Skeletal muscle satellite cell (primary cell): ENCODE results near the gene ANKRD7.
"Not testable (repeated sequence)": the region's sequence is repeated elsewhere in the genome, so short reads cannot be mapped to it uniquely, and the experiment has no call there.

Source experiments
- H3K27me3 ChIP-seq: 2 replicates; pipeline ENCODE4 v1.7.0; 2013; ENCODE audit warnings: low read length; ENCODE audit not compliant: control insufficient read depth, insufficient read depth
- H3K36me3 ChIP-seq: 2 replicates; pipeline ENCODE4 v1.7.0; 2013; ENCODE audit warnings: mild to moderate bottlenecking, control low read depth, low read length; ENCODE audit not compliant: insufficient read depth
- H3K4me1 ChIP-seq: 2 replicates; pipeline ENCODE4 v1.7.0; 2013; ENCODE audit warnings: low read length; ENCODE audit not compliant: control insufficient read depth, insufficient read depth
- H3K4me2 ChIP-seq: 2 replicates; pipeline ENCODE4 v1.7.0; 2013; ENCODE audit warnings: mild to moderate bottlenecking, low read length
- H3K4me3 ChIP-seq: 2 replicates; pipeline ENCODE4 v1.7.0; 2013; ENCODE audit warnings: low read length
- H3K9ac ChIP-seq: 2 replicates; pipeline ENCODE4 v1.7.0; 2013; ENCODE audit warnings: mild to moderate bottlenecking, low read depth, low read length, moderate library complexity
- H3K9me3 ChIP-seq: replicated peaks from 2 replicates; pipeline ENCODE4 v1.7.0; 2013; ENCODE audit warnings: mild to moderate bottlenecking, control low read depth, low read length

The ANKRD7 gene

GRCh38 chr7:118239014-118239413 is 14.5 kb downstream of the ANKRD7 start:
- H3K4me3 ChIP-seq = no peak overlapping the region
- H3K4me1 ChIP-seq = no peaks in the 10 kb centered on the region
- H3K9me3 ChIP-seq = no peaks in the 10 kb centered on the region
- H3K9ac ChIP-seq = no peak overlapping the region
- no peaks in the 10 kb centered on the region for H3K36me3 ChIP-seq
- no peak overlapping the region for H3K4me2 ChIP-seq
- H3K27me3 ChIP-seq = no peaks in the 10 kb centered on the region

DNA sequence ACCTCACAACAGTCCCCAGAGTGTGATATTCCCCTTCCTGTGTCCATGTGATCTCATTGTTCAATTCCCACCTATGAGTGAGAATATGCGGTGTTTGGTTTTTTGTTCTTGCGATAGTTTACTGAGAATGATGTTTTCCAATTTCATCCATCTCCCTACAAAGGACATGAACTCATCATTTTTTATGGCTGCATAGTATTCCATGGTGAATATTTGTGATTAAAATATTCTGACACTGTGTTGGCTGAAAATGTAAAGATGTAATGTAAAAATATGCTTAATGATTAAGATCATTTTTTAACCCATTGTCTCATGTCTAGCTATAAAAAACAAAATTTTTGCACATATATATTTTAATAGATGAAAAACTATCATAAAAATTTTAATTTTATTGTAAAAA is 15.8 kb downstream of the ANKRD7 start:
- not testable (repeated sequence) for H3K4me2 ChIP-seq, H3K27me3 ChIP-seq, H3K9ac ChIP-seq, H3K4me1 ChIP-seq, H3K4me3 ChIP-seq, H3K36me3 ChIP-seq, H3K9me3 ChIP-seq

DNA sequence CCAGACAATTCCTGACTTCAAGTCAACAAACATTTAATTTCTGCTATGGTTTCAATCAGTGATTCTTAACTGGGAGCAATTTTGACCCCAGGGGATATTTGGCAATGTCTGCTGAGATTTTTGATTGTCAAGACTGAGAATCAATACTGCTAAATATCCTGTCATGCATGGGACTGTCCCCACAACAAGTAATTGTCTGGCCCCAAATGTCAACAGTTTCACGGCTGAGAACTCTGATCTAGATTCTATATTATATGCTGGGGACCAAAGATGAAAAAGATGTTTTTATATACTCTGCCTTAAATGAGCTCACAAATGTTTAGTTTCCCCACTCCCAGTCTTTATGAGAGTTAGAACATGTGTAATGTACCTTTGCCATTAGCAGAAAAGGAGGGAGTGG is 19.2 kb downstream of the ANKRD7 start:
- Histone ChIP-seq H3K27me3 (no peaks in the 10 kb centered on the region), H3K9ac (no peak overlapping the region), H3K4me1 (no peaks in the 10 kb centered on the region), H3K4me3 (no peak overlapping the region), H3K4me2 (no peak overlapping the region), H3K36me3 (no peaks in the 10 kb centered on the region), H3K9me3 (no peaks in the 10 kb centered on the region)

DNA sequence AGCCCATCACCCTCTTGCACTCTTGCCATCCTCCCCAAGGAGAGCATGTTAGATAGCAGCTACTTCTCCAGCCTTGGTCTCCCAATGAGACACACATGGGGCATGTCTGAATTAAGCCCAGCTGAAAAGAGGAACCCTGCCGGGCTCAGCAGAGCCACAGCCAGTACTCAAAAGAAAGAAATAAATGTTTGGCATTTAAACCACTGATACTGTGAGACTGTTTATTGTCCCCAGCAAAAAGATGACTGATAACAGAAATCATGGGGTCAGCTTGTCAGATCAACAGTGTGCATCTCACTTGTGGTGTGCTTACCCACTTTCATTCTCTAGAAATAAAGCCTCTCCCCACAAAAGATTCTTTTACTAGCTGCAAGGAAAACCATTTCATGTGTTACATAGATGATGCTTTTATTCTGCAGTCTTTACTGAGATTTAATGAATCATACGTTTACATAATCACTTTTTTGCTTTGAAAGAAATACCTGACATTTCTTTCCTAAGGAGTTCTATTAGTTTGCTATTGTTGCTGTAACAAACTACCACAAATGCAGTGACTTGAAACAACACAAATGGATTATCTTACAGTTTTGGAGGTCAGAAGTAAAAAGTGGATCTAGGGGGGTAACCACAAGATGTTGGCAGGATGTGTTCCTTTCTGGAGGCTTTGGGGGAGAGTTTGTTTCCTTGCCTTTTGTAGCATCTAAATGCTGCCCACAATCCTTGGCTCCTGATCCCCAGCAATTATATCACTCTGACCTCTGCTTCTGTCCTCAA is 20.9 kb downstream of the ANKRD7 start:
- H3K4me3 ChIP-seq = no peak overlapping the region
- no peaks in the 10 kb centered on the region for H3K36me3 ChIP-seq
- H3K9ac ChIP-seq = no peak overlapping the region
- H3K4me2 ChIP-seq = no peak overlapping the region
- H3K4me1 ChIP-seq = no peaks in the 10 kb centered on the region
- H3K9me3 ChIP-seq = no peaks in the 10 kb centered on the region
- no peaks in the 10 kb centered on the region for H3K27me3 ChIP-seq

GRCh38 chr7:118250860-118251494 is 26.5 kb downstream of the ANKRD7 start:
- H3K27me3 ChIP-seq = no peaks in the 10 kb centered on the region
- no peaks in the 10 kb centered on the region for H3K36me3 ChIP-seq
- H3K9me3 ChIP-seq = no peaks in the 10 kb centered on the region
- H3K4me1 ChIP-seq = no peaks in the 10 kb centered on the region
- no peak overlapping the region for H3K9ac ChIP-seq
- no peak overlapping the region for H3K4me2 ChIP-seq
- H3K4me3 ChIP-seq = no peak overlapping the region

DNA sequence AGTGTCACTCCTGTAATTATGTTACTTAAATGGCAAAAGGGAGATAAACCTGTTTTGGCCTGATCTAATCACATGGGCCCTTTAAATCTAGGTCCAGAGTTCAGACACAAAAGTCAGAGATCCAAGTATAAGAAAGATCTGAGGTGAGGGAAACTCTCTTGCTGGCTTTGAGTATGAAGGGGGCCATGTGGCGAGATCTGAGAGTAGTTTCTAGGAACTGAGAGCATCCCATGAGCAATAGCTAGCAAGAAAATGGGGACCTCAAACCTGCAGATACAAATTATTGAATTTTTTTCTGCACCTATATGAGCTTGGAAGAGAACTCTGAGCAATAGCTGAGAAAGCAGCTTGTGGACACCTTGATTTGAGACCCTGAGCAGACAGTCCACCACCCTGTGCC is 27.6 kb downstream of the ANKRD7 start:
- H3K27me3 ChIP-seq = no peaks in the 10 kb centered on the region
- H3K36me3 ChIP-seq = no peaks in the 10 kb centered on the region
- H3K4me1 ChIP-seq = no peaks in the 10 kb centered on the region
- H3K9ac ChIP-seq = no peak overlapping the region
- H3K4me3 ChIP-seq = no peak overlapping the region
- no peak overlapping the region for H3K4me2 ChIP-seq
- H3K9me3 ChIP-seq = no peaks in the 10 kb centered on the region

DNA sequence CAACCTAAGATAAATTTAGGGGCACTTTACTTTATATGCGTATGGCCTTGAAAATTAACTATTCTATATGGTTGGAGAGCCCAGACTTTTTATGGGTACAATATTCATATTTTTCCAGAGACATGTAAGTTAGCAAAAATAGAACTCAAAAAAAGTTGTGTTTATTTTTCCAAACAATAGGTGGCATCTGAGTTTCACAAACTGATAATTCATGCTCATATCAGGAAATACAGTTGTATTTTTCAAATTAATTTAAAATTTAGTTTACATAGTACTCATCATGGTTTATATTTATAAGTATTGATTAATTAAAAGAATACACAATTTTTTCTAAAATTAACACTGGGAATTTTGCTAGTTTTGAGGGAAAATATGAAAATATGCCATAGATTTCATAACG is 34.6 kb downstream of the ANKRD7 start:
- H3K9me3 ChIP-seq = no peaks in the 10 kb centered on the region
- H3K4me1 ChIP-seq = no peaks in the 10 kb centered on the region
- H3K9ac ChIP-seq = no peak overlapping the region
- no peaks in the 10 kb centered on the region for H3K27me3 ChIP-seq
- H3K36me3 ChIP-seq = no peaks in the 10 kb centered on the region
- no peak overlapping the region for H3K4me2 ChIP-seq
- no peak overlapping the region for H3K4me3 ChIP-seq

GRCh38 chr7:118264836-118265235 is 40.3 kb downstream of the ANKRD7 start:
- no peak overlapping the region for H3K9ac ChIP-seq
- no peaks in the 10 kb centered on the region for H3K27me3 ChIP-seq

GRCh38 chr7:118280319-118281012 is 56.0 kb downstream of the ANKRD7 start:
- Histone ChIP-seq H3K36me3 (no peaks in the 10 kb centered on the region), H3K4me3 (no peak overlapping the region), H3K4me2 (no peak overlapping the region), H3K9me3 (no peaks in the 10 kb centered on the region), H3K9ac (no peak overlapping the region), H3K27me3 (no peaks in the 10 kb centered on the region), H3K4me1 (no peaks in the 10 kb centered on the region)

More at GRCh38 chr7:118264836-118265235, 40.3 kb downstream of the ANKRD7 start:
- Histone ChIP-seq H3K4me3 (no peak overlapping the region), H3K4me1 (no peaks in the 10 kb centered on the region), H3K4me2 (no peak overlapping the region), H3K36me3 (no peaks in the 10 kb centered on the region), H3K9me3 (no peaks in the 10 kb centered on the region)

- H3K27me3 ChIP-seq = no peaks in the 10 kb centered on the region
- H3K4me3 ChIP-seq = no peak overlapping the region
- H3K4me1 ChIP-seq = no peaks in the 10 kb centered on the region
- H3K36me3 ChIP-seq = no peaks in the 10 kb centered on the region
- no peak overlapping the region for H3K4me2 ChIP-seq
- no peaks in the 10 kb centered on the region for H3K9me3 ChIP-seq
- H3K9ac ChIP-seq = no peak overlapping the region
Measured at GRCh38 chr7:118281196-118281595, 56.7 kb downstream of the ANKRD7 start.

- H3K27me3 ChIP-seq = no peaks in the 10 kb centered on the region
- no peak overlapping the region for H3K4me2 ChIP-seq
- H3K9ac ChIP-seq = no peak overlapping the region
- H3K4me1 ChIP-seq = no peaks in the 10 kb centered on the region
- no peaks in the 10 kb centered on the region for H3K36me3 ChIP-seq
- no peak overlapping the region for H3K4me3 ChIP-seq
- no peaks in the 10 kb centered on the region for H3K9me3 ChIP-seq
Measured at GRCh38 chr7:118285358-118285757, 60.9 kb downstream of the ANKRD7 start.
